ENCODE measurements around the gene MEFV. TPM values are rescaled to one million over a fixed set of nuclear protein-coding genes. Genes with fewer than 3 reads are reported as not detected.
"Not testable (repeated sequence)": the region's sequence is repeated elsewhere in the genome, so short reads cannot be mapped to it uniquely, and the experiment has no call there.

MEFV gene
- total RNA-seq, 1 experiment from 2014 or later, result not detected

GRCh38 chr16:3202903-3203539 is 53.4 kb downstream of the MEFV start:
- Mint-ChIP-seq H3K9me3 (ENCODE audit: low read depth, unreplicated experiment) (peaks cover 2% of the 10 kb centered on the region), H3K4me3 (ENCODE audit: low read depth, unreplicated experiment) (no peak overlapping the region), H3K27me3 (ENCODE audit: unreplicated experiment) (peaks cover 94% of the 10 kb centered on the region), H3K27ac (ENCODE audit: unreplicated experiment) (no peak overlapping the region), H3K4me1 (ENCODE audit: low read depth, unreplicated experiment) (no peaks in the 10 kb centered on the region), H3K36me3 (ENCODE audit: insufficient read depth, unreplicated experiment) (no peaks in the 10 kb centered on the region)
- TF ChIP-seq CTCF (IDR thresholded peaks at IDR 0.05; ENCODE audit: unreplicated experiment), result no peak
- intact Hi-C loops (cut with micrococcal nuclease; ENCODE audit: unreplicated experiment), result no loop called here
- no TSS peak for BruUV-seq (replicated peaks)
- CTCF ChIA-PET, result no interaction called here
- no peak for DNase-seq

GRCh38 chr16:3198334-3199072 is 57.9 kb downstream of the MEFV start:
- Mint-ChIP-seq H3K27me3 (ENCODE audit: unreplicated experiment) (peaks cover 77% of the 10 kb centered on the region), H3K9me3 (ENCODE audit: low read depth, unreplicated experiment) (no peaks in the 10 kb centered on the region), H3K4me3 (ENCODE audit: low read depth, unreplicated experiment) (no peak overlapping the region), H3K36me3 (ENCODE audit: insufficient read depth, unreplicated experiment) (peaks cover 4% of the 10 kb centered on the region), H3K27ac (ENCODE audit: unreplicated experiment) (no peak overlapping the region), H3K4me1 (ENCODE audit: low read depth, unreplicated experiment) (no peaks in the 10 kb centered on the region)
- BruUV-seq (replicated peaks), result no TSS peak
- intact Hi-C loops (cut with micrococcal nuclease; ENCODE audit: unreplicated experiment), result no loop called here
- no peak for DNase-seq
- no peak for TF ChIP-seq CTCF (IDR thresholded peaks at IDR 0.05; ENCODE audit: unreplicated experiment)
- CTCF ChIA-PET, result interaction anchor here (1.6 kb wide), 1 partner anchor 9 kb away, joined by 4 read pairs; no protein-coding TSS in a partner anchor

- H3K27ac Mint-ChIP-seq (ENCODE audit: unreplicated experiment); BruUV-seq (replicated peaks); intact Hi-C loops (cut with micrococcal nuclease; ENCODE audit: unreplicated experiment); CTCF ChIA-PET; H3K4me1 Mint-ChIP-seq (ENCODE audit: low read depth, unreplicated experiment); H3K4me3 Mint-ChIP-seq (ENCODE audit: low read depth, unreplicated experiment); H3K36me3 Mint-ChIP-seq (ENCODE audit: insufficient read depth, unreplicated experiment); H3K9me3 Mint-ChIP-seq (ENCODE audit: low read depth, unreplicated experiment); DNase-seq: not testable (repeated sequence)
- peaks cover 73% of the 10 kb centered on the region for H3K27me3 Mint-ChIP-seq (ENCODE audit: unreplicated experiment)
These were observed 58.6 kb downstream of the MEFV start for GRCh38 chr16:3197694-3198333.

GRCh38 chr16:3195975-3196374 is 60.5 kb downstream of the MEFV start:
- H3K4me1 Mint-ChIP-seq (ENCODE audit: low read depth, unreplicated experiment), result no peaks in the 10 kb centered on the region
- BruUV-seq (replicated peaks), result no TSS peak
- no peaks in the 10 kb centered on the region for H3K9me3 Mint-ChIP-seq (ENCODE audit: low read depth, unreplicated experiment)
- CTCF ChIA-PET, result no interaction called here
- DNase-seq, result no peak
- H3K27ac Mint-ChIP-seq (ENCODE audit: unreplicated experiment), result no peak overlapping the region
- no peak for TF ChIP-seq CTCF (IDR thresholded peaks at IDR 0.05; ENCODE audit: unreplicated experiment)
- intact Hi-C loops (cut with micrococcal nuclease; ENCODE audit: unreplicated experiment), result no loop called here
- H3K27me3 Mint-ChIP-seq (ENCODE audit: unreplicated experiment), result peaks cover 62% of the 10 kb centered on the region
- H3K36me3 Mint-ChIP-seq (ENCODE audit: insufficient read depth, unreplicated experiment), result peaks cover 13% of the 10 kb centered on the region
- no peak overlapping the region for H3K4me3 Mint-ChIP-seq (ENCODE audit: low read depth, unreplicated experiment)

Measured in Calu3 (cell line).